KMS-11 (cell line): ENCODE data around the gene COL12A1.

ENCODE experiments used
- H2AFZ ChIP-seq: fragments of 200-600 bp; sonication (generic); 2 replicates; pipeline ENCODE4 v1.6.1; 2016; ENCODE audit warnings: antibody characterized with exemption, mixed run types, low read depth
- H3K27ac ChIP-seq: fragments of 200-600 bp; sonication (generic); 2 replicates; pipeline ENCODE4 v1.6.1; 2016; ENCODE audit warnings: mild to moderate bottlenecking, mixed run types
- H3K27me3 ChIP-seq: fragments of 200-600 bp; sonication (generic); 2 replicates; pipeline ENCODE4 v1.6.1; 2017; ENCODE audit warnings: mild to moderate bottlenecking, low read depth, mixed run types, moderate library complexity; ENCODE audit not compliant: insufficient read depth
- H3K36me3 ChIP-seq: fragments of 200-600 bp; sonication (generic); 2 replicates; pipeline ENCODE4 v1.6.1; 2017; ENCODE audit warnings: mild to moderate bottlenecking, mixed run types; ENCODE audit not compliant: insufficient read depth
- H3K4me1 ChIP-seq: fragments of 200-600 bp; sonication (generic); 2 replicates; pipeline ENCODE4 v1.6.1; 2016; ENCODE audit warnings: mild to moderate bottlenecking, low read depth, mixed run types; ENCODE audit not compliant: poor library complexity, severe bottlenecking
- H3K4me2 ChIP-seq: fragments of 200-600 bp; sonication (generic); 2 replicates; pipeline ENCODE4 v1.7.0; 2016; ENCODE audit warnings: mild to moderate bottlenecking, mixed run types
- H3K4me3 ChIP-seq: fragments of 200-600 bp; sonication (generic); IDR thresholded peaks from 2 replicates; pipeline ENCODE4 v1.6.1; 2017; ENCODE audit warnings: low read depth, low read length, mixed read lengths; ENCODE audit not compliant: insufficient read depth
- H3K79me2 ChIP-seq: fragments of 200-600 bp; sonication (generic); 2 replicates; pipeline ENCODE4 v1.6.1; 2016; ENCODE audit warnings: low read depth, mixed run types; ENCODE audit not compliant: insufficient read depth
- H3K9ac ChIP-seq: fragments of 200-600 bp; sonication (generic); 2 replicates; pipeline ENCODE4 v1.6.1; 2016; ENCODE audit warnings: mild to moderate bottlenecking, mixed run types
- H4K20me1 ChIP-seq: fragments of 200-600 bp; sonication (generic); 2 replicates; pipeline ENCODE4 v1.6.1; 2016; ENCODE audit warnings: mild to moderate bottlenecking, mixed run types; ENCODE audit not compliant: insufficient read depth
- CTCF ChIP-seq: fragments of 200-600 bp; sonication (generic); conservative IDR thresholded peaks from 2 replicates; pipeline ENCODE4 v1.6.1; 2017; ENCODE audit warnings: low read depth, mild to moderate bottlenecking, antibody characterized with exemption, low read length, moderate library complexity, mixed read lengths

The COL12A1 gene

GRCh38 chr6:75149696-75150095 lies 56.2 kb downstream of the COL12A1 start:
- Histone ChIP-seq H3K27me3 (no peaks in the 10 kb centered on the region), H3K4me1 (peaks cover 19% of the 10 kb centered on the region), H3K4me2 (no peak overlapping the region), H2AFZ (no peak overlapping the region), H4K20me1 (no peaks in the 10 kb centered on the region), H3K27ac (no peak overlapping the region), H3K9ac (no peak overlapping the region), H3K36me3 (no peaks in the 10 kb centered on the region), H3K4me3 (no peak overlapping the region), H3K79me2 (no peaks in the 10 kb centered on the region)
- no peak for TF ChIP-seq CTCF

DNA sequence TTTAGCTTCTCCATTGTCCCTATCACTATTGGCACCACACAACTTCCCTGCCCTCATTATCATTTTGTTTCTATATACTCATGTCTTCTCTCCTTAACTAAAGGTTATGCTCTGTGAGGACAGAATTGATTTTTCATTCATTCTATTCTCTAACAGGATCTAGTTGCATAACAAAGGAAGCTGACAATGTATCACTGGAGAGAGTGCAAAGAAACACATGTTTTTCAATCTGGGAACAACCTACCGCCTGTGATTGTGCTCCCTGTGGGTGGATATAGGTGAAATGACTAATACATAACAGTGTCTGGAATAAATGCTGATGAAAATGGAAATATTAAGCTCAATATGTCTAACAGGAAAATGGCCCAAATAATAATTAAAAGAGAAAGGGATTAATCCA lies 56.6 kb downstream of the COL12A1 start:
- no peaks in the 10 kb centered on the region for H3K36me3 ChIP-seq
- H3K79me2 ChIP-seq, result no peaks in the 10 kb centered on the region
- peaks cover 19% of the 10 kb centered on the region for H3K4me1 ChIP-seq
- H4K20me1 ChIP-seq, result no peaks in the 10 kb centered on the region
- no peak overlapping the region for H3K27ac ChIP-seq
- no peak overlapping the region for H3K4me2 ChIP-seq
- H2AFZ ChIP-seq, result no peak overlapping the region
- no peak overlapping the region for H3K9ac ChIP-seq
- H3K4me3 ChIP-seq, result no peak overlapping the region
- H3K27me3 ChIP-seq, result no peaks in the 10 kb centered on the region
- no peak for TF ChIP-seq CTCF

GRCh38 chr6:75147512-75147911 lies 58.3 kb downstream of the COL12A1 start:
- no peak overlapping the region for H3K9ac ChIP-seq
- H3K4me1 ChIP-seq, result peaks cover 19% of the 10 kb centered on the region
- H3K79me2 ChIP-seq, result no peaks in the 10 kb centered on the region
- H4K20me1 ChIP-seq, result no peaks in the 10 kb centered on the region
- H3K27ac ChIP-seq, result peak overlapping the region; percentile 23; the same call in 1 of the 2 replicates
- H3K27me3 ChIP-seq, result no peaks in the 10 kb centered on the region
- no peak overlapping the region for H3K4me3 ChIP-seq
- H2AFZ ChIP-seq, result no peak overlapping the region
- no peak for TF ChIP-seq CTCF
- no peaks in the 10 kb centered on the region for H3K36me3 ChIP-seq
- peak overlapping the region; percentile 61 for H3K4me2 ChIP-seq

GRCh38 chr6:75145976-75146375 lies 59.9 kb downstream of the COL12A1 start:
- Histone ChIP-seq H3K4me3 (no peak overlapping the region), H3K4me2 (no peak overlapping the region), H3K27ac (no peak overlapping the region), H3K4me1 (peaks cover 19% of the 10 kb centered on the region), H4K20me1 (no peaks in the 10 kb centered on the region), H3K36me3 (no peaks in the 10 kb centered on the region), H2AFZ (no peak overlapping the region), H3K9ac (no peak overlapping the region), H3K79me2 (no peaks in the 10 kb centered on the region), H3K27me3 (no peaks in the 10 kb centered on the region)
- no peak for TF ChIP-seq CTCF
